HepG2 (cell line): ENCODE results near the gene TRPT1. TPM values are rescaled to one million over a fixed set of nuclear protein-coding genes. Genes with fewer than 3 reads are reported as not detected.

Experiments
- ATF5 ChIP-seq: sonication (generic); formaldehyde crosslinking; IDR thresholded peaks from 2 replicates; pipeline ENCODE4 v1.4.0; 2020; ENCODE audit warnings: mild to moderate bottlenecking, low read depth, missing genetic modification reagents
- ATRX ChIP-seq: sonication (generic); formaldehyde crosslinking; IDR thresholded peaks from 2 replicates; pipeline ENCODE4 v1.4.0; 2020; ENCODE audit warnings: missing genetic modification reagents, borderline replicate concordance
- BHLHE40 ChIP-seq: IDR thresholded peaks from 2 replicates; pipeline ENCODE4 v1.6.1; 2011; ENCODE audit warnings: low read length, improper control_type of control experiment
- FOXK1 ChIP-seq: sonication (generic); formaldehyde crosslinking; IDR thresholded peaks from 2 replicates; pipeline ENCODE4 v1.4.0; 2020; ENCODE audit warnings: low read depth, missing genetic modification reagents, borderline replicate concordance
- GPN1 ChIP-seq: sonication (generic); formaldehyde crosslinking; IDR thresholded peaks from 2 replicates; pipeline ENCODE4 v1.5.1; 2020; ENCODE audit warnings: missing genetic modification reagents, borderline replicate concordance
- HBP1 ChIP-seq: IDR thresholded peaks from 2 replicates; pipeline ENCODE4 v1.6.1; 2016; ENCODE audit warnings: low read depth, control low read depth
- JDP2 ChIP-seq: sonication (generic); formaldehyde crosslinking; IDR thresholded peaks from 2 replicates; pipeline ENCODE4 v1.8.1; 2022; ENCODE audit warnings: missing genetic modification reagents, borderline replicate concordance
- MLLT10 ChIP-seq: sonication (generic); formaldehyde crosslinking; IDR thresholded peaks from 2 replicates; pipeline ENCODE4 v1.4.0; 2020; ENCODE audit warnings: missing genetic modification reagents
- STAT5B ChIP-seq: sonication (generic); formaldehyde crosslinking; IDR thresholded peaks from 2 replicates; pipeline ENCODE4 v1.4.0; 2020; ENCODE audit warnings: missing genetic modification reagents
- THAP11 ChIP-seq: IDR thresholded peaks from 2 replicates; pipeline ENCODE4 v1.6.1; 2016; ENCODE audit warnings: missing biosample characterization, missing genetic modification reagents
- THYN1 ChIP-seq: sonication (generic); formaldehyde crosslinking; IDR thresholded peaks from 2 replicates; pipeline ENCODE4 v1.8.1; 2023; ENCODE audit warnings: low read depth, mild to moderate bottlenecking, moderate library complexity, missing genetic modification reagents, borderline replicate concordance
- TSC22D2 ChIP-seq: sonication (generic); formaldehyde crosslinking; IDR thresholded peaks from 2 replicates; pipeline ENCODE4 v1.5.1; 2020; ENCODE audit warnings: missing genetic modification reagents, mild to moderate bottlenecking, borderline replicate concordance
- ZBTB42 ChIP-seq: sonication (generic); formaldehyde crosslinking; IDR thresholded peaks from 2 replicates; pipeline ENCODE4 v1.5.0; 2020; ENCODE audit warnings: mild to moderate bottlenecking, missing genetic modification reagents
- ZNF703 ChIP-seq: sonication (generic); formaldehyde crosslinking; IDR thresholded peaks from 2 replicates; pipeline ENCODE4 v1.5.1; 2020; ENCODE audit warnings: missing genetic modification reagents, mild to moderate bottlenecking, moderate library complexity, borderline replicate concordance
- ZNF816 ChIP-seq: sonication (generic); formaldehyde crosslinking; IDR thresholded peaks from 2 replicates; pipeline ENCODE4 v1.8.0; 2022; ENCODE audit warnings: missing genetic modification reagents, mild to moderate bottlenecking, borderline replicate concordance
- polyA plus RNA-seq, 8 experiments: library from polyadenylated mRNA; depleted of rRNA in 3 of 8; stranded (reverse) in 7 of 8; unstranded in 1 of 8; fragments of >200 nt; fragmentation: Illumina TruSeq in 4 of 8; extraction: Trizol in 4 of 8; gene quantifications; 2 replicates each; pipeline versions ENCODE4 v1.2.1 to v1.2.3, GENCODE V29; 2011 to 2016; ENCODE audit warnings: low read depth in 4 of 8, missing spikeins in 1 of 8, mixed read lengths in 1 of 8; ENCODE audit not compliant: insufficient read depth in 1 of 8
- total RNA-seq, 5 experiments: library from RNA; depleted of rRNA; stranded (reverse); fragments of >200 nt; fragmentation: Illumina TruSeq; extraction: Trizol; gene quantifications; 2 replicates each; pipeline ENCODE4 v1.2.3, GENCODE V29; 2016; ENCODE audit warnings: low read depth in 1 of 5
- TF ChIP-seq, protein P1 (sequence below): sonication (generic); formaldehyde crosslinking; conservative IDR thresholded peaks from 2 replicates; pipeline ENCODE4 v1.4.0; 2020; ENCODE audit warnings: missing genetic modification reagents
- TF ChIP-seq, protein P2 (sequence below), 2 experiments: fragments of 450-650 bp in 1 of 2; sonication (generic) in 1 of 2; formaldehyde crosslinking; IDR thresholded peaks; 2 replicates each; pipeline versions ENCODE4 v1.5.0 to v1.8.0; 2020 to 2022; ENCODE audit warnings: mild to moderate bottlenecking in 1 of 2, missing genetic modification reagents in 1 of 2
- TF ChIP-seq, protein P3 (sequence below): sonication (generic); formaldehyde crosslinking; IDR thresholded peaks from 2 replicates; pipeline ENCODE4 v1.4.0; 2020; ENCODE audit warnings: mild to moderate bottlenecking, missing genetic modification reagents, borderline replicate concordance

Gene TRPT1
- total and polyA plus RNA-seq, 2 of the 13 experiments (the other 11 are each of a cell fraction or from before 2014, with no cell fraction given) = 24.8 to 40.7 TPM

- TF ChIP-seq, protein P1, sequence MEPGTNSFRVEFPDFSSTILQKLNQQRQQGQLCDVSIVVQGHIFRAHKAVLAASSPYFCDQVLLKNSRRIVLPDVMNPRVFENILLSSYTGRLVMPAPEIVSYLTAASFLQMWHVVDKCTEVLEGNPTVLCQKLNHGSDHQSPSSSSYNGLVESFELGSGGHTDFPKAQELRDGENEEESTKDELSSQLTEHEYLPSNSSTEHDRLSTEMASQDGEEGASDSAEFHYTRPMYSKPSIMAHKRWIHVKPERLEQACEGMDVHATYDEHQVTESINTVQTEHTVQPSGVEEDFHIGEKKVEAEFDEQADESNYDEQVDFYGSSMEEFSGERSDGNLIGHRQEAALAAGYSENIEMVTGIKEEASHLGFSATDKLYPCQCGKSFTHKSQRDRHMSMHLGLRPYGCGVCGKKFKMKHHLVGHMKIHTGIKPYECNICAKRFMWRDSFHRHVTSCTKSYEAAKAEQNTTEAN = no peak
- TF ChIP-seq THYN1 (CRISPR knock-in tag) (no peak), ATF5 (CRISPR knock-in tag) (no peak), ATRX (CRISPR knock-in tag) (no peak), FOXK1 (no peak), ZNF816 (no peak), GPN1 (CRISPR knock-in tag) (no peak), TSC22D2 (peak; percentile 30; the same call in 1 of the 2 replicates), BHLHE40 (no peak; the same call in 1 of the 2 replicates), JDP2 (CRISPR knock-in tag) (no peak; the same call in 1 of the 2 replicates), ZBTB42 (CRISPR knock-in tag) (no peak), THAP11 (CRISPR knock-in tag) (peak; percentile 23; the same call in 1 of the 2 replicates), MLLT10 (CRISPR knock-in tag) (no peak), STAT5B (no peak), HBP1 (CRISPR knock-in tag) (peak; percentile 48; the same call in 1 of the 2 replicates), ZNF703 (CRISPR knock-in tag) (no peak)
- TF ChIP-seq, protein P2, sequence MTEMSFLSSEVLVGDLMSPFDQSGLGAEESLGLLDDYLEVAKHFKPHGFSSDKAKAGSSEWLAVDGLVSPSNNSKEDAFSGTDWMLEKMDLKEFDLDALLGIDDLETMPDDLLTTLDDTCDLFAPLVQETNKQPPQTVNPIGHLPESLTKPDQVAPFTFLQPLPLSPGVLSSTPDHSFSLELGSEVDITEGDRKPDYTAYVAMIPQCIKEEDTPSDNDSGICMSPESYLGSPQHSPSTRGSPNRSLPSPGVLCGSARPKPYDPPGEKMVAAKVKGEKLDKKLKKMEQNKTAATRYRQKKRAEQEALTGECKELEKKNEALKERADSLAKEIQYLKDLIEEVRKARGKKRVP (CRISPR knock-in tag; IDR thresholded peaks at IDR 0.05) = no peak
- TF ChIP-seq, protein P3, sequence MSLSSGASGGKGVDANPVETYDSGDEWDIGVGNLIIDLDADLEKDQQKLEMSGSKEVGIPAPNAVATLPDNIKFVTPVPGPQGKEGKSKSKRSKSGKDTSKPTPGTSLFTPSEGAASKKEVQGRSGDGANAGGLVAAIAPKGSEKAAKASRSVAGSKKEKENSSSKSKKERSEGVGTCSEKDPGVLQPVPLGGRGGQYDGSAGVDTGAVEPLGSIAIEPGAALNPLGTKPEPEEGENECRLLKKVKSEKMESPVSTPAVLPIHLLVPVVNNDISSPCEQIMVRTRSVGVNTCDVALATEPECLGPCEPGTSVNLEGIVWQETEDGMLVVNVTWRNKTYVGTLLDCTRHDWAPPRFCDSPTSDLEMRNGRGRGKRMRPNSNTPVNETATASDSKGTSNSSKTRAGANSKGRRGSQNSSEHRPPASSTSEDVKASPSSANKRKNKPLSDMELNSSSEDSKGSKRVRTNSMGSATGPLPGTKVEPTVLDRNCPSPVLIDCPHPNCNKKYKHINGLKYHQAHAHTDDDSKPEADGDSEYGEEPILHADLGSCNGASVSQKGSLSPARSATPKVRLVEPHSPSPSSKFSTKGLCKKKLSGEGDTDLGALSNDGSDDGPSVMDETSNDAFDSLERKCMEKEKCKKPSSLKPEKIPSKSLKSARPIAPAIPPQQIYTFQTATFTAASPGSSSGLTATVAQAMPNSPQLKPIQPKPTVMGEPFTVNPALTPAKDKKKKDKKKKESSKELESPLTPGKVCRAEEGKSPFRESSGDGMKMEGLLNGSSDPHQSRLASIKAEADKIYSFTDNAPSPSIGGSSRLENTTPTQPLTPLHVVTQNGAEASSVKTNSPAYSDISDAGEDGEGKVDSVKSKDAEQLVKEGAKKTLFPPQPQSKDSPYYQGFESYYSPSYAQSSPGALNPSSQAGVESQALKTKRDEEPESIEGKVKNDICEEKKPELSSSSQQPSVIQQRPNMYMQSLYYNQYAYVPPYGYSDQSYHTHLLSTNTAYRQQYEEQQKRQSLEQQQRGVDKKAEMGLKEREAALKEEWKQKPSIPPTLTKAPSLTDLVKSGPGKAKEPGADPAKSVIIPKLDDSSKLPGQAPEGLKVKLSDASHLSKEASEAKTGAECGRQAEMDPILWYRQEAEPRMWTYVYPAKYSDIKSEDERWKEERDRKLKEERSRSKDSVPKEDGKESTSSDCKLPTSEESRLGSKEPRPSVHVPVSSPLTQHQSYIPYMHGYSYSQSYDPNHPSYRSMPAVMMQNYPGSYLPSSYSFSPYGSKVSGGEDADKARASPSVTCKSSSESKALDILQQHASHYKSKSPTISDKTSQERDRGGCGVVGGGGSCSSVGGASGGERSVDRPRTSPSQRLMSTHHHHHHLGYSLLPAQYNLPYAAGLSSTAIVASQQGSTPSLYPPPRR (CRISPR knock-in tag) = peak; percentile 34; the same call in 1 of the 2 replicates
Observed at GRCh38 chr11:64234647-64235379, 8.8 kb upstream of the TRPT1 start (continued).
